MCF 10A (cell line): ENCODE results near the gene ADAMTSL1. TPM values are rescaled to one million over a fixed set of nuclear protein-coding genes. Genes with fewer than 3 reads are reported as not detected.
A peak's percentile ranks its signal among the peaks of the same experiment; 100 is the strongest.

ENCODE experiments used
- BruUV-seq: library from RNA; stranded (reverse); fragments of 400-500 nt; replicated peaks from 2 replicates; lab custom pipeline; 2021; lab: Mats Ljungman, UMichigan
- CTCF ChIA-PET: fragments of 300-600 bp; sonication (Branson Sonifier 250); formaldehyde crosslinking; extraction: SDS; loops from one replicate; lab custom pipeline; 2021; ENCODE audit warnings: antibody characterized with exemption, inconsistent platforms; lab: Yijun Ruan, JAX
- POLR2A ChIA-PET: fragments of 300-600, 350-650 bp; sonication (Branson Sonifier 250); formaldehyde crosslinking; extraction: SDS; loops from one replicate; lab custom pipeline; 2020; ENCODE audit warnings: antibody characterized with exemption, inconsistent platforms; lab: Yijun Ruan, JAX
- DNase-seq: peaks from one replicate; pipeline ENCODE4 v3.0.0-alpha.2; 2018; ENCODE audit not compliant: unreplicated experiment
- H3K27ac Mint-ChIP-seq: one replicate; pipeline ENCODE4 v1.8.0; 2022; ENCODE audit warnings: mild to moderate bottlenecking, low read depth, mixed read lengths; ENCODE audit not compliant: unreplicated experiment
- H3K27me3 Mint-ChIP-seq: one replicate; pipeline ENCODE4 v1.8.0; 2022; ENCODE audit warnings: mixed read lengths; ENCODE audit not compliant: insufficient read depth, unreplicated experiment
- H3K36me3 Mint-ChIP-seq: one replicate; pipeline ENCODE4 v1.8.0; 2022; ENCODE audit warnings: mild to moderate bottlenecking, moderate library complexity, mixed read lengths; ENCODE audit not compliant: insufficient read depth, unreplicated experiment
- H3K4me1 Mint-ChIP-seq: one replicate; pipeline ENCODE4 v1.8.0; 2022; ENCODE audit warnings: mixed read lengths; ENCODE audit not compliant: insufficient read depth, unreplicated experiment
- H3K4me3 Mint-ChIP-seq: one replicate; pipeline ENCODE4 v1.8.0; 2022; ENCODE audit warnings: mild to moderate bottlenecking, moderate library complexity, mixed read lengths; ENCODE audit not compliant: unreplicated experiment
- H3K9me3 Mint-ChIP-seq: one replicate; pipeline ENCODE4 v1.8.0; 2022; ENCODE audit warnings: mixed read lengths; ENCODE audit not compliant: unreplicated experiment
- intact Hi-C: fragments of 100-400 bp; cut with micrococcal nuclease; formaldehyde crosslinking; loops from 2 replicates; pipeline ENCODE4 v1.14.1; 2022
- total RNA-seq: library from RNA; stranded (reverse); gene quantifications from 2 replicates; pipeline ENCODE4 v1.2.3, GENCODE V29; 2022
- TF ChIP-seq, protein P1 (sequence below): fragments of 200-600 bp; IDR thresholded peaks from one replicate; pipeline ENCODE4 v1.8.0; 2022; ENCODE audit warnings: antibody characterized with exemption, mild to moderate bottlenecking; ENCODE audit not compliant: unreplicated experiment

The ADAMTSL1 gene
- total RNA-seq, 1 experiment from 2014 or later = not detected

DNA sequence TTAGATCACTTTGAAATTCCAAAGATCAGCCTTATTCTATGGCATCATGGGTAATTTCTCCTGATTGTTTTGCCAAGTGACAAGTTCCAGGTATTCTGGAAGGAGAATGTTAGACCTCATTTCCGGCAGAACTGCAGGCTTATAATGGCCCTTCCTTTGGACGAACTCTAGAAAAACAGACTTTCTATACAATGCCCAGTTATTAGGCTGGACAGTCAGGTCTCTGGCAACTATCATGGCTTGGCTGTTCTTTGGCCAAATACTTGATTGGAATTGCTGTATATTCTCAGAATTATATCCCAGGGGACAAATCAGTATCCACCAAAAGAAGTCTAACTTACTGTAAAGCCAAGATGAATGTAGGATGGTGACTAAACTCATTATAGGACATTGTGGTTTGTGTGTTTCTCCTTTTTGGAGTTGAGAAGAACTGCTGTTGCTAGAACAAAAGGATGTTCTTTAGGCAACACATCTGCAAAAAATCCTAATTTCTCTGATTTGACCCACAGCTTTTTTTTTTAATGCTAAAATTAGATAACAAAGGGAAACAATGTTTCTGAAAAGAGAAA, 69.0 kb downstream of the ADAMTSL1 start:
- BruUV-seq = no TSS peak
- intact Hi-C loops = no loop called here
- POLR2A ChIA-PET = no interaction called here
- no peaks in the 10 kb centered on the region for H3K27me3 Mint-ChIP-seq
- TF ChIP-seq, protein P1, sequence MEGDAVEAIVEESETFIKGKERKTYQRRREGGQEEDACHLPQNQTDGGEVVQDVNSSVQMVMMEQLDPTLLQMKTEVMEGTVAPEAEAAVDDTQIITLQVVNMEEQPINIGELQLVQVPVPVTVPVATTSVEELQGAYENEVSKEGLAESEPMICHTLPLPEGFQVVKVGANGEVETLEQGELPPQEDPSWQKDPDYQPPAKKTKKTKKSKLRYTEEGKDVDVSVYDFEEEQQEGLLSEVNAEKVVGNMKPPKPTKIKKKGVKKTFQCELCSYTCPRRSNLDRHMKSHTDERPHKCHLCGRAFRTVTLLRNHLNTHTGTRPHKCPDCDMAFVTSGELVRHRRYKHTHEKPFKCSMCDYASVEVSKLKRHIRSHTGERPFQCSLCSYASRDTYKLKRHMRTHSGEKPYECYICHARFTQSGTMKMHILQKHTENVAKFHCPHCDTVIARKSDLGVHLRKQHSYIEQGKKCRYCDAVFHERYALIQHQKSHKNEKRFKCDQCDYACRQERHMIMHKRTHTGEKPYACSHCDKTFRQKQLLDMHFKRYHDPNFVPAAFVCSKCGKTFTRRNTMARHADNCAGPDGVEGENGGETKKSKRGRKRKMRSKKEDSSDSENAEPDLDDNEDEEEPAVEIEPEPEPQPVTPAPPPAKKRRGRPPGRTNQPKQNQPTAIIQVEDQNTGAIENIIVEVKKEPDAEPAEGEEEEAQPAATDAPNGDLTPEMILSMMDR = no peak
- H3K9me3 Mint-ChIP-seq = peaks cover 2% of the 10 kb centered on the region
- H3K4me3 Mint-ChIP-seq = no peak overlapping the region
- CTCF ChIA-PET = no interaction called here
- H3K4me1 Mint-ChIP-seq = peaks cover 11% of the 10 kb centered on the region
- peaks cover 9% of the 10 kb centered on the region for H3K36me3 Mint-ChIP-seq
- DNase-seq = no peak
- no peak overlapping the region for H3K27ac Mint-ChIP-seq

DNA sequence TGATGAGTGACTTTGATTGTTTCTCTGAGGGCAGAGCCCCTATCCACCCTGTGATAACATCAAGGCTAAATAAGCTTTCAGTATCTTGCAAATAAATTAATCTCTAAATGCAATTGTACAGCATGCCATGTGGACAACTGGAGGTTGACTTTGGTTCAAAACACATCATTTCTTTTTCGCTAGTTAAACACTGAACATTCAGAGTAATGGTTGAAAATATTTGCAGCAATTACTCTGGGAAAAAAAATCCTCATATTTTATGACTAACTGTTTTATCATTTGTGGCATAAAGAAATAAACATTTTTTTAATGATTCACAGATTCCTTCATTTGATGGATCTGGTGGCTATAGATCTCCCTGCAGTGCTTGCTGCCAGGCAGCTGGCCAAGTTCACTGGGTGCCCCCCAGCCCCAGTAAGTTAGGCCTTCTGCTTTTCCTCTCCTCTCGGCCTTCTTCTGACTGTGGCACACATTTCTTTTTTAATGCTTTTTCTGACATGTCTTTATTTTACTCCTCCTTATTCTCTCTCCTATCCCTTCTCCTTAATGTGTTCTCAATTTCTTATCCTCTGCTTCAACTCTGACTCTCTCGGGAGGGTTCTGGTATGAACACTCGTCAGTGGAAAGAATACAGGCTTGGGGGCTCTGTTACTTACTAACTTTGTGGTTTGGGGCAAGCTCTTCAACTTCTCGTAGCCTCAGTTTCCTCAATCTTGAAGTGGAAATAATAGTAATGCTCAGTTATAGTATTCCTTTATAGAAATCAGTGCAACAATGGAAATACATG, 69.6 kb downstream of the ADAMTSL1 start:
- Mint-ChIP-seq H3K27me3 (no peaks in the 10 kb centered on the region), H3K36me3 (peaks cover 9% of the 10 kb centered on the region), H3K9me3 (no peaks in the 10 kb centered on the region), H3K4me3 (no peak overlapping the region), H3K4me1 (peaks cover 11% of the 10 kb centered on the region), H3K27ac (peak overlapping the region; percentile 8)
- intact Hi-C loops = no loop called here
- CTCF ChIA-PET = interaction anchor here (1.1 kb wide), 2 partner anchors 289 to 307 kb away, joined by 3 to 5 read pairs; no protein-coding TSS in a partner anchor
- POLR2A ChIA-PET = interaction anchor here (1.6 kb wide), 1 partner anchor 11 kb away, joined by 3 read pairs; no protein-coding TSS in a partner anchor
- TF ChIP-seq, protein P1 = no peak
- peak; percentile 59 for DNase-seq
- no TSS peak for BruUV-seq

DNA sequence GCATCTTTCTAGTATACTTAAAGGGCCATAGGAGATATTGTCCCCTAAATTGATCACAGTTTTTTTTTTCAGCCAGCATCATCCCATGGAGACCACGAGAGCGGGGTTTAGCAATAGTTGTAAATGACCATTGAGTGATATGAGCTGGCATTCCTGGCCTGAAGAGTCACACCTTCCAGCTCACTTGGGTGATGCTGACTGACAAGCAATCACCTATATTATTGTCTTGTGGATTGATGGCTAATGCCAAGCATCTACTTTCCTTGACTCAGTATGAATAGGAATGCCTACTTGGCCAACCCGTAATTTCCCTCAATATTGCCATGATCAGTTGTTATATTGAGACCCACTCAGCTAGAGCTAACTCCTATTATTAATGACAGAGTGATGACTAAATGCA, 70.5 kb downstream of the ADAMTSL1 start:
- no peaks in the 10 kb centered on the region for H3K9me3 Mint-ChIP-seq
- POLR2A ChIA-PET = interaction anchor here (1.6 kb wide), 1 partner anchor 10 kb away, joined by 3 read pairs; no protein-coding TSS in a partner anchor
- peak; percentile 28 for DNase-seq
- H3K27ac Mint-ChIP-seq = peak overlapping the region; percentile 8
- peaks cover 9% of the 10 kb centered on the region for H3K36me3 Mint-ChIP-seq
- intact Hi-C loops = no loop called here
- no peak overlapping the region for H3K4me3 Mint-ChIP-seq
- TF ChIP-seq, protein P1 = no peak
- CTCF ChIA-PET = interaction anchor here (0.7 to 1.1 kb wide), 3 partner anchors 289 to 647 kb away, joined by 3 to 5 read pairs (median 5); no protein-coding TSS in a partner anchor
- no TSS peak for BruUV-seq
- H3K4me1 Mint-ChIP-seq = peaks cover 11% of the 10 kb centered on the region
- H3K27me3 Mint-ChIP-seq = no peaks in the 10 kb centered on the region
